Measurements from ENCODE around the gene NUP133.
"Not testable (repeated sequence)": the region's sequence is repeated elsewhere in the genome, so short reads cannot be mapped to it uniquely, and the experiment has no call there.

NUP133 gene

DNA sequence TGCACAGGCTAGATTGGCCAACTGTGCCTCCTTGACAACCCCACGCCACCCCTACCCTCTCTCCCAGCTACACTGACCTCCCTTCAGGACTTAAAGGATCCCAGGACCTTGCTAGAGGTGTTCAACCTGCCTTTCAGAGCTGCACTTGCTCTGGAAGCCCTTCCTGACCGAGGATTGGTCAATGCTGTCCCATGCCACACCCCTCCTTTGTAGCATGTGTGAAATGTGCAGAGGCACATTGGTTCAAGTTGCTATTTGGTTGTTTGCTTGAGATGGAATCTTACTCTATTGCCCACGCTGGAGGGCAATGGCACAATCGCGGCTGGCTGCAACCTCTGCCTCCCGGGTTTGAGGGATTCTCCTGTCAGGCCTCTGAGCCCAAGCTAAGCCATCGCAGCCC, 96.1 kb downstream of the NUP133 start:
- no peak for DNase-seq (ENCODE audit: low spot score)

DNA sequence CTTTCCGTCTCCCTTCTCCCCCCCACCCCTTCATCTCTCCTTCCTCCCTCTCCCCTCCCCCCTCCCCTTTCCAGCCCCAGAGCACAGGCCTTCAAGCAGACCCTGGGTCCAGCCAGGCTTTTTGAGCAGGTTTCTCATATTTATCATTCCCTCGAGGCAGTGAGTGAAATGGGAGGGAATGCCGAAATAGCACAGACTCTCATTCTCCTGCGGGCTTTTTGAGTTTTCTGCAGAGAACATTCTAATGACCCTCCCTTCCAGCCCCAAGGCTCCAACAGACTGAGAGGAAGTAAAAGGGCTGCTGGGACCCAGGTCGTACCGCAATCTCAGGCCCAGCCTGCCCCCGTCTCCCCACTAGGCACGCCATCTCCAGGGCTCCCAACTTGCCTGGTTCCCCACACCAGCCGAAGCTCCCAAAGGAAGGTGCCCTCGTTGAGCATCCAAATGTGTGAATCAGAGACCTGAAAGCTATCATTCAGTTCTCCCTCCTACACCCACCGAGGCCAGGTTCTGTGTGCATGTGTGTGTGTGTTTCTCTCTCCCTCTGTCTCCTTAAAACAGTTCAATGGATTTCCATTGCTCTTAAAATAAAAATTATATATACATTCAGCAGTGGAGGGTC, 96.6 kb downstream of the NUP133 start:
- no peak for DNase-seq (ENCODE audit: low spot score)

DNA sequence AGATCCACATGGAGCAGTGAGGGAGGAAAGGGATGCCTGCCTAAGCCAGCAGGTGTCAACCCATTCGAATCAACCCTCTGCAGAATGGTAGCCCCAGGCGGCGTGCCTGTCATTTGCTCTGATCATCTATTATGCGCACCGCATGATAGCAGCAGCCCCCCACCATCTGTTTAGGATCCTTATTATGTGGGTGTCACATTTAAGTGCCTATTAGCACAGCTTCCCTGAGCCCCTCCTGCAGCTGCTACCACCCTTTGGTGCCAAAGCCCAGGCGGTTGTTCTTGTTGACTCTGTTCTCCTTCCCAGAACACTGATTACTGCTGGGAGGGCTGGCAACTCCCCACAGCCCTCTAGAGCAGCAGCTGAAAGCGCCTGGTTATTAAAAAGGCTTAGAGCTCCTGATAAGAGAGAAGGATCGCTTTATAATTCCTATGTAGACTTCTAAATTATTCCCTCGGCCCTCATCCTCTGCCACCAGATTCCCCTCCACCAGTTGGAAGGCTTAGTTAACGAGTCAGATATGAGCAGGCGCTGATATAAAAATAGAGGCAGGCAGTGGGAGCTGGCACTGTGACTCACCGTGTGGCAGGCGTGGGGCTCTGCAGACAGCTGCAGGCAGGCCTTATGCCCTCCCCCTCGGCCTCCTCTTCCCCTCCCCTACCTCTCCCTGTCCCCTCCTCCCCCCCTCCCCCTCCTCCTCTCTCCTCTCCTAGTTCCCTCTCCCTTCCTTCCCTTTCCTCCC, 97.3 kb downstream of the NUP133 start:
- peak; percentile 83 for DNase-seq (ENCODE audit: low spot score)

DNA sequence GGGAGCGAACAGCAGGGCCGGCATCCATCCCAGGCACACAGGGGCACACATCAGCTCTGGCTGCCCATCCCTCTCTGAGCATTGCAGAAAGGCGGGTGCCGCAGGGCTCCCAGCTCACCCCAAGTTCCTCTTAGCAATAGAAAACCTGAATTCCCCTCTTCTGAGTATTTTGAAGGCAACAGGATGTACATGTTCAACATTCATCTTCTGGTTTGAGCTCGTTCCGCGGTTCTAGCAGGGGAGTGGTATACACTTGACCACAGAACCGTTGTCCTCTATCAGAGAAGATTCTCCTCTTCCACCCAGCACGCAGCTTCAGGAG, 97.8 kb downstream of the NUP133 start:
- DNase-seq (ENCODE audit: low spot score), result no peak

DNA sequence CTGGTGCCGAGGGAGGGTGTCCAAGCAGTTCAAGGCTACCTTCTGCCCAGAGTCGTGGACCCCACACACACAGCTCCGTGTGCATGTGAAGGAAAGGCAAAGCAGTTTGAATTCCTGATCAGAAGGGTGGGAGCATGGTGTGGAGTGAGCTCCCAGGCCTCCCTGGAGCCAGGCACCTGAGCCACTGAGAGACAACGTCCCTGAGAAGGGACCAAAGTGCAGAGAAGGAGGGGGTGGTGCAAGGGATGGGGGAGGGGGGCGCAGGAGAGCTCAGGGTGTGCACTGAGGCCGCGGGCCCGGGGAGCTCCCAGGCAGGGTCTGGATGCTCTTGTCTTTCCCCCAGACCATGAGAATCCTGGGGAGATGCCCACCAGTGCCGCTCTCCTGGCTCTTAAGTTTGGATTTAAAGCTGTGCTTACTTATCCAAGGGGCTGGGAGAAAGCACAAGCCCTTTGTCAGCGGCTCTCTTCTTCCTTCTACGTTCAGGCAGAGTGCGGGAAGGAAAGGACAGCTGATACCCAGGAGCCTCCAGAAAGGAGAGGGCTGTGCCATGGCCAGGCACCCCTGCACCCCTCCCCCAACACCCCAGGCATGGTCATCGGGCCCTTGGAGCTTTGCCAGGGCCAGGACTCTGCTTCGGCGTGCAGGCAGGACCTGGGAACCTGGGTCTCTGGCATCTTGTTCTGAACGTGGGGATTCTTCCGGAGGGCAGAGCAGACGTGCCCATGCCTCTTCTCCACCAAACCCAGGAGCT, 98.3 kb downstream of the NUP133 start:
- DNase-seq (ENCODE audit: low spot score), result no peak

DNA sequence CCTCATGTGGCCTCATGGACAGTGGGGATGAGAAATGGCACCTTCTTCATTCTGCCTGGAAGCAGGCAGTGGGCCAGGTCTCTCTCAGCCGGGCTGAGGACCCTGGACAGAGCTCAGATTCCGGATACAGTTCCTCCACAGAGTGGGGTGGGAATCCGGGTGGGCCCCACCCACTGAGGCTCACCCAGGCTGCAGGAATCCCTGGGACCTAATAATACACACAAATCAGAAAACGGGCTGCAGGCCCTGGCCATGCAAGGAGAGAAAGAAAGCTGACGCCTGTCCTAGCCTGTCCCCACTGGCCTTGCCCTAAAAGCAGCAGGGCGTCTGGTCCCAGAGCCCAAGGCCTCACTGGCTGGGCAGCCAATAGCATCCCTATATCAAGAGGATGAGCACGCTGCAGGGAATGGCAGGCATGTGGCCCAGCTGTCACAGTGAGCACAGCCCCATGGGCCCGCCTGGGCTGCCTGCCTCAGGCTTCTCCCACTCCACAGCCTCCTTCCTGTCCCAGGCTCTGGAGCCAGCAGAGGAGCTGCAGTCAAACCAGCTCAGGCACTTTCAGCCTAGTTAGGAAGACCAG, 99.6 kb downstream of the NUP133 start:
- peak; percentile 61 for DNase-seq (ENCODE audit: low spot score)

DNA sequence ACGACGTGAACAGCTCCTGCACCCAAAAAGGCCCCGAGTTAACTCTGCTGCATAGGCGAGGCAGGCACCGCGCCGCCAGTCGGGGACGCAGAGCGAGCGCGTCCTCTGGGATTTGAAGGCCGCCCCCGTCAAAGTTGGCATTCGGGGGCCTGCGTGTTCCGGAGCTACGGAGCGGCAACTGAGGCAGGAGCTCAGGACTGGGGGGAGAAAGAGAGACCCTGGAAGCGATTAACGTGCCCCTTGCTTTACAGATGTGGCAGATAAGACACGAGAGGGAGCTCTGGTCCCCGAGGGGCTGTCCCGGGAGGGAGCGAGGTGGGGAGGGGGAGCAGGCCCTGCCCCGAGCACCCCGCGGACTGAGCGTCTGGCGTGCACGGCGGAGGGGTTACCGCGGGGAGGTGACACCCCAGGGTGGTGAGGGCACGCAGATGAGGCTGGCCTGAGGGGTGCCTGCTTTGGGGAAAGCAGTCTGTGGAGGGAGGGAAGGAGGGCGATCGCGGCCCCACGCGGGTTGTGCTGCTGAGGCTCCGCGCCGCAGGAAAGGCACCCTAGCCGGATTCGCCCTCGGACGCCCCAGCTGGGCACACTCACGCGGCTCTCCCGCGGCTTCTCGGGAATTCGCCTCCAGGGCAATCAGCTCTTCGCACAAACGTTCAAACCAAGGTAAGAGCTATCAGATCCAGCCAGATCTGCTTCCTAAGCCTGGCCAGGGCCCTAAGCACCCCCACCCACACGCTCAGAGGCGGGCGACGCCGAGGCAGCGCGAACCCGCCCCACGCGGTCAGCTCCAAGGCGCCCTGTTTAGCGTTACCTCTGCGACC, 100.7 kb downstream of the NUP133 start:
- no peak for DNase-seq (ENCODE audit: low spot score)

DNA sequence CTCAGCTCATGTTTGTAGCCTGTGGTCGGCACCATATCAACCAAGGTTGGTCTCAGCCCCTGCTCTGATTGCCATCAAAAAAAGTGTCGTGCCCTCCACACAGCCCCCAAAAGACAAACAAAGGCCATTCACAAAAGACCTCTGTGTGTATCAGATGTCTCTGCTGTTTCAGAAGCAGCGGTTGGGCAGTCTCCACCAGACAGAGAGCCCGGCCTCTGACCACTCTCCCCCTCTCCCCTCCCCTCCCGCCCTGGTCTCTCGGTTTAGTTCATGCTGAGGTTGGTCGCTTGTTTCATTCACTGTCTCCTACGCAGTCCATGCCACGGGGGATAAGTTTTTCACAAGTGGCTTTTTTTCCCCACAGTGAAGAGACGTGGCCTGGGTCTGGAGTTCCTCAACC, 101.3 kb downstream of the NUP133 start:
- no peak for DNase-seq (ENCODE audit: low spot score)

DNA sequence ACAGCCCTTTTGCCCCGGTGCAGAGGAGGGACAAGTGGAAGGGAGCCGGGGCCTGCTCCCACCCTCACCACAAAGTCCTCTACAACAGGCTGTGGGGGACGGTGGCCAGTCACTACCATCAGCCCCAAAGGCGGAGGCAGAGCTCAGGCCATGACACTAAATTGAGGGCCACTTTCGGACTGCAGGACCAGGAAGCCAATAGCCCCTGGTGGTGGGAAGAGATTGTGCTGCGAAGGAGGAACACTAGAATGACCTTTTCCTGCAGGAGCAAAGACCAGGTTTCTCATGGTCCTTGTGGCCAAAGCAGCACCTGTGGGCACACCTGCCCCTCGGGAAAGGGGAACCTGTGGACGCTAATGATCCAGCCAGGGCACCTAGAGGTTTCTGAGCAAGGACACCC, 104.6 kb downstream of the NUP133 start:
- no peak for DNase-seq (ENCODE audit: low spot score)

DNA sequence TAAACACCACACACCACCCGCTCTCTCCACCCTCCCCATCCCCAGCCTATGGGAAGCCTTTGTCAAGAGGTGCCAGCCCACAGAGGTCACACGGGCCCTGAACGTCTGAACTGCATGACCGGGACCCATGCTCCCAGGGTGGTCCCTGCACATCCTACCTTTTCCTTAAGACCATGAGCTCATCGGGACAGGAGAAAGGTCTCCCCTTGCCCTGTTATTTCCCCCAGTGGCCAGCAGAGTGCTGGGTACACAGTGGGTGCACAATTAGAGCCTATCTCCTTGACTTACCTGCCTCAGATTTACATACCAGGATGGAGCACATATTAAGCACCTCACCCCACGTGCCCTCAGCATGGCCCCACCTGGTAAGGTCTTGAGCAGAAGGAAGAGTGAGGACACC, 105.1 kb downstream of the NUP133 start:
- no peak for DNase-seq (ENCODE audit: low spot score)

DNA sequence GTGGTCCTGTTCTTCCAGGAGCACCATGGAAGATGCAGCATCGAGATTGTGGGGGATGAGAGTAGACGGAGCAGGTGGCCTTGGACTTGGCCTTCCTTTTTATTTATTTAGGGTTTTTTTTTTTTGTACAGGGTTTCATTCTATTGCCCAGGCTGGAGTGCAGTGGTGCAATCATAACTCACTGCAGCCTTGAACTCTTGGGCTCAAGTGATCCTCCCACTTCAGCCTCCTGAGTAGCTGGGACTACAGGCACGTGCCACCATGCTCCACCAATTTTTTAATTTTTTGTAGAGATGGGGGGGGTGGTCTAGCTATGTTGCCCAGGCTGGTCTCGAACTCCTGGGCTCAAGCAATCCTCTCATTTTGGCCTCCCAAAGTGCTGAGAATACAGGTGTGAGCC, 105.8 kb downstream of the NUP133 start:
- DNase-seq (ENCODE audit: low spot score), result not testable (repeated sequence)

DNA sequence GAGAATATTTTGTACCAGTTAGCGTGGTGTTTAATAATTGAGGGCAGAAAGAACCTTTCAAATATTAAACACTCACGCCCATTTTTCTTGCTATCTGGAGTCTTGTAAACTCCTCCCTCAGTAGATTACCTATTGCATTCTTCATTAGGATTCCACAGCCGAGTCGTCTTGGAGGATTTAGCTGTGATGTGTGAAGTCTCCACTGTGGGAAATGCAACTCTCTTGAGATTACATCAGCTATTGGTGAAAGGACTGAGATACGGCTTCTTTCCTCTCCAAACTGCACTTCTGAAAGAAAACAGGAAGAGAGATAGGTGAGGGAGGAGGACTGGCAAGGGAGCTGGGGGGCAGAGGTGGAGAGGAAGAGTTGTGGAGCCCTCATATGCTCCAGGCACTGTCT, 110.4 kb downstream of the NUP133 start:
- no peak for DNase-seq (ENCODE audit: low spot score)

DNA sequence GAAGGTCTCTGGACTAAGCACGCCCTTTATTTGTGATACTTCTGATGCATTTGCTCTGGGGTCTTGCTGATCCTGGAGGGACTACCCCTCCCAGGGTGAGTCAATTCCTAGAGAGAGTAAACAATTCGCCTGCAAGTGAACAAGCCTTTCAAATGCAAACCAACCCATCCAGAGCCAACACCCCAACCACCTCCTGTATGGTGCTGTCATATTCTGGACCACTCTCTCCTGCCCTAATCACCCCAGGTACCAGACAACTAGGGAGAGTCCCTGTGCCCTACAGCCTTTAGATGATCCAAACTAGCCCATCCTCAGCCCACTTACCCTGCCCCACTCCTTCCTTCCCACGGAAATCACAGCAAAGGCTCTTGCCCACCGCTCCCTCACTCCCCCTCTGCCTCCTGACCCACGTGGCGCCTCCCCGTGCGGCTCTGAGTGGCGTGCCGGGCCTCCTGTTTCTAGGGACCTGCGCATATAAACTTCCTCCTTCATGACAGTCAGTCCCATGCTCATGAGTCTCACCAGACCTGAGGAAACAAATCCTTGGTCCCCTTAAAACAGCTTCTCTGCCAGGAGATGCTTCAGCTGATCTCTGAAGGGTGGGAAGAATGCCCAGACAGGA, 111.4 kb downstream of the NUP133 start:
- DNase-seq (ENCODE audit: low spot score), result no peak

DNA sequence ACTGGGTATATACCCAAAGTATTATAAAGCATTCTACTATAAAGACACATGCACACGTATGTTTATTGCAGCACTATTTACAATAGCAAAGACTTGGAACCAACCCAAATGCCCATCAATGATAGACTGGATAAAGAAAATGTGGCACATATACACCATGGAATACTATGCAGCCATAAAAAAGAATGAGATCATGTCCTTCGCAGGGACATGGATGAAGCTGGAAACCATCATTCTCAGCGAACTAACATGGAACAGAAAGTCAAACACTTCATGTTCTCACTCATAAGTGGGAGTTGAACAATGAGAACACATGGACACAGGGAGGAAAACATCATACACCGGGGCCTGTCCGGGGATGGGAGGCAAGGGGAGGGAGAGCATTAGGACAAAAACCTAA, 113.6 kb downstream of the NUP133 start:
- DNase-seq (ENCODE audit: low spot score), result not testable (repeated sequence)

DNA sequence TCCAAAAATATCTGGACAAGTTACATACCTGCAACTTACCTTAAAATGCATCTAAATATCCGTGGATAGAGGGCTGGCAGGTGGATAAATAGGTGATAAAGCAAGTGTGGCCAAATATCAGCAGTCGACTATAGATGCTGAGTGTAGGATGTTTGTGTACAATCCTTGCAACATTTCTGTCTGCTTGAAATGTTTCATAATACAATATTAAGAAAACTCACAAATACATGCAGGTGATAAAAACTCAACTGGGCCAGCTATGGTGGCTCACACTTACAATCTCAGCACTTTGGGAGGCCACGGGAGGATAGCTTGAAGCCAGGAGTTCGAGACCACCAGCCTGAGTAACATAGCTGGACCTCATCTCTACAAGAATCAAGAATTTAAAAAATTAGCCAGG, 115.2 kb downstream of the NUP133 start:
- no peak for DNase-seq (ENCODE audit: low spot score)

All from Ammon's horn (tissue), 1 donor.